Raji (cell line): Measurements from ENCODE around the gene IL6R.

Source experiments
- POLR2A ChIP-seq: IDR thresholded peaks from 2 replicates; pipeline ENCODE4 v1.6.1; 2011; ENCODE audit warnings: low read depth, low read length, control low read depth; ENCODE audit not compliant: insufficient read depth

Gene IL6R

DNA sequence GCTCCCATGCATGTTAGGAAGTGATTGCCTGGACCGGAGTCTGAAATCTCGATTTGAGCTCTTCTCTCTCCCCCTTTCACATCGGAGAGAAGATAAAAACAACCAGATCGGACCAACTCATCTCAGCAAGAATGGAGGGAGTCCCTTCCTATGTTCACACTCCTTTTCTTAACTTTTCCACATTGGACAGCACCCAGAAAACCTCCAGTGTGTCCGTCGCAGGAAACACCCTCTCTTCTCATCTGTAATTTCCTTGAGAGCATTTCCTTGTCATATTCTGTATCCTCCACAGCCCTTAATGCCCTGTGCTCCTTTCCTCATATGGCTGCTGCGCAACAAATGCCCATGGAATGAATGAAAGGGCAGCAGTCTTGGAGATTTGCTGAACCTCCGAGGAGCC lies 95.4 kb downstream of the IL6R start:
- TF ChIP-seq POLR2A, result no peak

DNA sequence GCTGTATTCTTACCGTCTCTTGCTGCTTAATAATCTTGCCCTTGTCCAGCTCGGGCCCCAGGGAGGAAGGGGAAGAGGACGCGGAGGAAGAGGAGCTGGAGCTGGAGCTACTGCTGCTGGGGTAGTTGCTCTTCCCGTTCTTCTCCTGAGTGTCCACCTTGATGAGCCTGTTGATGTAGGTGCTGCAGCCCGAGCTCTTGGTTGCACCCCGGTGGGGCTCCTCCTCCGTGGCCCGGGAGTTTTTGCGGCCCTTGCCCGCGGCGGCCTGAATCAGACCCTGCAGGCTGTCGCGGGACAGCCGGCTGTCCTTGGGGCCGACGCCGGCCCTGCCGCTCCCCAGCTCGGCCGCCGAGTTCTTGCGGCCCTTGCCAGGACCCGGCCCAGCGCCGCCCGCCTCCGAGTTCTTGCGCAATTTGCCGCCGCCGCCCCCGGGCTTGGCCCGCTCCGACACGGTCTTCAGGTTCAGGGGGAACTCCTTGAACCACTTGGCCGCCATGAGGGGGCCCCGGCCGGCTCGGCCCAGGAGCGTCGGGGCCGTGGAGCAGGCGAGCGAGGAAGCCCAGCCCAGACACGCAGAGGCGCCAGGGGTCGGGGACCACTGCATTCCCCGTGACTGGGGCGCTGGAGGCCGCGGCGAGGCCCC lies 96.4 kb downstream of the IL6R start:
- no peak for TF ChIP-seq POLR2A

DNA sequence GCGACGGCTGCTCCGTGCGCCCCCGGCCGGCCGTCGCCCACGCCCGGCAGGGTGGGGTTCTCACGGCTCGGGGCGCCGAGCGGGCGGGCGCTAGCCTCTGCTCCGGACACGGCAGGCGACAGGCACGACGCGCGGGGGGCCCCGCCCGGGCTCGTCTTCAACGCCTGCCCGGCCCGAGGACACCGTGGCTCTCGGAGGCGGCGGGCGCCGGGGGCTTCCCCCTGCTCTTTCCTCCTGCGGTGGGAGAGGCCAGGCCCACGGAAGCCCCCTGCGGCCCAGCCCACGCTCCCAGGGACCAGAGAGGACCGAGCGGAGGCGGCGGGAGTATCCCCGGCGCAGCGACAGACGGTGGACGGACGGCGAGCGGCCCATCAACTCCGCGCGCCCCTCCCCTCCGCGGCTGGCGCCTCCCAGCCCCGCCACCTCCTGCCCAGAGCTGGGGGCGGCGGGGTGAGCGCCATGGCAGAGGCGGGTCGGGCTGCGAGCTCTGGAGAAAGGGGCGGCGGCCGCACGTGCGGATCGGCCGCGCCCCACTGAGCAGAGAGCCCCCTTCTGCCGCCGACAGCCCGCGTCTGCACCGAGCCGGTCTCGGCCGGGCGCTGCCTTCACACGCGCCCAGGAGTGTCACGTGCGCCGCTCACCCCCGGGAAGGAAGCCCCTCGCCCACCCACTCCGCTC lies 97.1 kb downstream of the IL6R start, which contains the start of the genes SHE and TDRD10:
SHE (minus strand) TSS at position 347 of the 678 bp plus-strand sequence. CDS start 386 bp downstream, outside the sequence.
TDRD10 (plus strand) TSS at position 154 of the 678 bp plus-strand sequence. CDS start 4,685 bp downstream, outside the sequence.
- TF ChIP-seq POLR2A, result no peak

DNA sequence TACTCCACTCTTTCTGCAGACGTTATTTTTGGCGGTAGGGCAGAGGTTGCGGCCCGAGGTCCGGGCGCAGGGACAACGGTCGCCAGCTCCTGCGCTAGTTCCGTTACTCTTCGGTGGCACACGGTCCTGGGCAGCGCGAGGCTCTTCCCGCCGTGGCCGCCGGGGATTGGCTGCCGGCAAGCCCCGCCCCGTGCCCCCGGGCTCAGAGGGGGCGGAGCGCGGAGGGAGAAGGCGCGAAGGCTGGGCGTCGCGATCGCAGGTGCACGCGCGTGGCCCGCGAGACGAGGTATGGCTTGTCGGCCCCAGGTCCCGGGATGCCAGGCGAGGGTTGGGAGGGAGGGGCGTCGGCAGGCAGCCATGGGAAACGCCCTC lies 97.6 kb downstream of the IL6R start:
- no peak for TF ChIP-seq POLR2A

DNA sequence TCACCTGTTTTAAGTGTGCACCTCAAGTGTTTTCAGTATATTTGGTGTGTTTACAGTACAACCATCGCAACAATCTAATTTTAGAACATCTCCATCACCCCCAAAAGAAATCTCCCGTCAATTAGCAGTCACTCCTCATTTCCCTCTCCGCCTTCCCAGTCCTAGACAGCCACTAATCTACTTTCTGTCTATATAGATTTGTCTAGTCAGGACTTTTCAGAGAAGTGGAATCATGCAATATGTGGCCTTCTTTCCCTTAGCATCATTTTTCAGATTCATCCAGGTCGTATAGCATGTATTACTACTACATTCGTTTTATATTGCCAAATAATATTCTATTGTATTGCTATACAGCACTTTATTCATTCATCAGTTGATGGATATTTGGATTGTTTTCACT lies 98.8 kb downstream of the IL6R start:
- no peak for TF ChIP-seq POLR2A

DNA sequence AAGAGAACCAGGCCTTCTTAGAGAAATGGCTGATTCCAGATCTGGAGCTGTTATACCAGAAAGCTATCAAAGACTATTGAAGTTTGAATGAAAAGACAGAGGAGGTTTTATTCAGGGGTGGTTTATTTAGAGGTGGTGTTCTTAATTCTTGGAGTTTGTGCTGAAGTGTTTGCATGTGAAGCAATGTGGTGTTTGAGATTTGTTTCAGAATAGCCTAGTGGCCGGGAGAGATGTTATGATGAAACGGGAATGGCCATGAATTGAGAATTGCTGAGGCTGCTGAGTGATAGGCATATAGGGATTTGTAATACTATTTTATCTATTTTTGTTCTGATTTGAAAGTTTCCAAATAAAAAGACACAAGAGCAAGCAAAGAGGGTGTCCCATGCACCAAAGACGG lies 107.6 kb downstream of the IL6R start:
- TF ChIP-seq POLR2A, result no peak

DNA sequence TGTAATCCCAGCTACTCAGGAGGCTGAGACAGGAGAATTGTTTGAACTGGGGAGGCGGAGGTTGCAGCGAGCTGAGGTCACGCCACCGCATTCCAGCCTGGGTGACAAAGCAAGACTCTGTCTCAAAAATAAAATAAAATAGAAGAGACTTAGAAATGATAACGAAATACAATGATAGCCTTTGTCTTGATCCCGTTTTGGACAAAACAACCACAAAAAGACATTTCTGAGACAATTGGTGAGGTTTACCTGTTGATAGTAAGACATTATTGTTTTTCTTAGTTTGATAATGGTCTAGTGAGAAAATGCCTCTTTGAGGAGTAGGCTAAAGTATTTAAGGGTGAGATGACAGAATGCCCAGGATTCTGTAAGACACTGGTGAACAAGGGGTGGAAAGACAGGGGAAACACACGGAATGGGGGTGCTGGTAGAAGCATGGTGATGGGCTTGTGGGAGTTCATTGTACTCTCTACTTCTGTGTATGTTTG lies 109.0 kb downstream of the IL6R start:
- no peak for TF ChIP-seq POLR2A

DNA sequence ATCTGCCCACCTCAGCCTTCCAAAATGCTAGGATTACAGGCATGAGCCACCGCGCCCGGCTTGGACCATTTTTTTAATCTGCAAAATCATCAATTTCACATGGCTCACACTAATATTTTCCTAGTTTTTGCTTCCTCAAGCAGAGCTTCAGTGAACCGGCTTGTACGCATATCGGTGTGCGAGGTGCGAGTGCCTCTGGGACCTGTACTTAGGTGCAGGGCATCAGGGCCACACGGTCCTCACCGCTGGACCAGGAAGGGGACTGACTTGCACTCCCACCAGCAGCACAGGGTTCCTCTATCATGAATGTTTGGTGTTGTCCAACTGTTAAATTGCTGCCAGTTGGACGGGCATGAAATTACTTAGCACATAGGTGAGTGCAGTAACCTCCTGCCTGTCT lies 112.5 kb downstream of the IL6R start:
- TF ChIP-seq POLR2A, result no peak
